Lower leg skin (tissue), 3 donors: ENCODE data around the gene NAMPT.

Experiments used
- POLR2A ChIP-seq, 2 donors: fragments of 450-650 bp; IDR thresholded peaks; one replicate each; pipeline ENCODE4 v1.6.1; 2016 to 2017; ENCODE audit warnings: antibody characterized with exemption in 2 of 2, mild to moderate bottlenecking in 1 of 2, moderate library complexity in 1 of 2
- TF ChIP-seq, protein P1 (sequence below), 3 donors: fragments of 450-650 bp; IDR thresholded peaks; one replicate each; pipeline ENCODE4 v1.5.1; 2016; ENCODE audit warnings: antibody characterized with exemption in 3 of 3, mild to moderate bottlenecking in 3 of 3, moderate library complexity in 2 of 3

DNA sequence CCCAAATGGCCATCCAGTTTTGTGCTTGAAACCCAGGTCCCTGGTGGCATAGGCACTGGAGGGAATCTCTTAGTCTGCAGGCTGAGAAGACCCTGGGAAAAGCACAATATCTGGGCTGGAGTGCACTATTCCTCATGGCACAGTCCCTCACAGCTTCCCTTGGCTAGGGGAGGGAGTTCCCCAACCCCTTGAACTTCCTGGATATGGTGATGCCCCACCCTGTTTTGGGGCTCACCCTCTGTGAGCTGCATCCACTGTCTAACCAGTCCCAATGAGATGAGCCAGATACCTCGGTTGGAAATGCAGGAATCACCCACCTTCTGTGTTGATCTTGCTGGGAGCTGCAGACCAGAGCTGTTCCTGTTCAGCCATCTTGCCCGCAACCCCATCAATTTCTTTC, 19.8 kb upstream of the NAMPT start:
- TF ChIP-seq, protein P1, sequence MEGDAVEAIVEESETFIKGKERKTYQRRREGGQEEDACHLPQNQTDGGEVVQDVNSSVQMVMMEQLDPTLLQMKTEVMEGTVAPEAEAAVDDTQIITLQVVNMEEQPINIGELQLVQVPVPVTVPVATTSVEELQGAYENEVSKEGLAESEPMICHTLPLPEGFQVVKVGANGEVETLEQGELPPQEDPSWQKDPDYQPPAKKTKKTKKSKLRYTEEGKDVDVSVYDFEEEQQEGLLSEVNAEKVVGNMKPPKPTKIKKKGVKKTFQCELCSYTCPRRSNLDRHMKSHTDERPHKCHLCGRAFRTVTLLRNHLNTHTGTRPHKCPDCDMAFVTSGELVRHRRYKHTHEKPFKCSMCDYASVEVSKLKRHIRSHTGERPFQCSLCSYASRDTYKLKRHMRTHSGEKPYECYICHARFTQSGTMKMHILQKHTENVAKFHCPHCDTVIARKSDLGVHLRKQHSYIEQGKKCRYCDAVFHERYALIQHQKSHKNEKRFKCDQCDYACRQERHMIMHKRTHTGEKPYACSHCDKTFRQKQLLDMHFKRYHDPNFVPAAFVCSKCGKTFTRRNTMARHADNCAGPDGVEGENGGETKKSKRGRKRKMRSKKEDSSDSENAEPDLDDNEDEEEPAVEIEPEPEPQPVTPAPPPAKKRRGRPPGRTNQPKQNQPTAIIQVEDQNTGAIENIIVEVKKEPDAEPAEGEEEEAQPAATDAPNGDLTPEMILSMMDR (IDR thresholded peaks at IDR 0.05): no peak
- no peak for TF ChIP-seq POLR2A (IDR thresholded peaks at IDR 0.05)
